HAP-1 (cell line): ENCODE data around the gene EPHA2.

Experiments used
- DNase-seq, 2 experiments: peaks; one replicate each; pipeline ENCODE4 v3.0.0-alpha.2; 2016 to 2020; ENCODE audit warnings: low spot score in 2 of 2
- H3K27me3 ChIP-seq: fragments of 250-450 bp; sonication (Bioruptor Pico); 2 replicates; pipeline ENCODE4 v1.5.1; 2020; ENCODE audit warnings: low read depth, mild to moderate bottlenecking, moderate library complexity
- H3K36me3 ChIP-seq: fragments of 250-450 bp; sonication (Bioruptor Pico); replicated peaks from 2 replicates; pipeline ENCODE4 v1.5.1; 2020; ENCODE audit warnings: mild to moderate bottlenecking
- H3K4me1 ChIP-seq: fragments of 250-450 bp; sonication (Bioruptor Pico); 2 replicates; pipeline ENCODE4 v1.5.1; 2020; ENCODE audit warnings: mild to moderate bottlenecking
- H3K4me3 ChIP-seq: fragments of 250-450 bp; sonication (Bioruptor Pico); 2 replicates; pipeline ENCODE4 v1.5.1; 2020; ENCODE audit warnings: mild to moderate bottlenecking, moderate library complexity
- H3K9me3 ChIP-seq: fragments of 250-450 bp; sonication (Bioruptor Pico); 2 replicates; pipeline ENCODE4 v1.5.1; 2020; ENCODE audit warnings: mild to moderate bottlenecking, moderate library complexity
- in situ Hi-C: fragments of 300-500 bp; cut with MboI; formaldehyde crosslinking; loops from 3 replicates; pipeline ENCODE4 v1.14.3; 2020; ENCODE audit warnings: low sequenced_read_pairs, inconsistent platforms, mixed read lengths

EPHA2 gene

DNA sequence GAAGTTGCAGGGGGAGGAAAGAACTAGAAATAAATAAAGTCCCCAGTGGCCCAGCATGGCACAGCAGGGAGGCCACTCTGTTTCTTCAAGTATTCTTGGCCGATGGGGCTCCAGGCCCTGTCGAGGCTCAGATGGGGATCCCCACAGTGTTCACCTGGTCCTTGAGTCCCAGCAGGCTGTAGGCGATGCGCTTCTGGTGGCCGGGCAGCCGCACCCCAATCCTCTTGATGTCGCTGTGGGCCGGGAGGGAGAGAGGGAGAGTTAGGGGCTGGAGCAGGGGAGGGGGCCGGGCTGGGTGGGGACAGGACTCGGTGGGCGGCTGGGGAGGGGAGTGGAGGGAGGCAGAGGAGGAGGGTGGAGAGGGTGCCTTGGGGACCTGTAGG is 30.8 kb downstream of the EPHA2 start:
- in situ Hi-C loops: no loop called here
- Histone ChIP-seq H3K4me1 (no peaks in the 10 kb centered on the region), H3K9me3 (no peaks in the 10 kb centered on the region), H3K27me3 (no peaks in the 10 kb centered on the region), H3K36me3 (peaks cover 42% of the 10 kb centered on the region), H3K4me3 (no peak overlapping the region)
- DNase-seq: no peak

DNA sequence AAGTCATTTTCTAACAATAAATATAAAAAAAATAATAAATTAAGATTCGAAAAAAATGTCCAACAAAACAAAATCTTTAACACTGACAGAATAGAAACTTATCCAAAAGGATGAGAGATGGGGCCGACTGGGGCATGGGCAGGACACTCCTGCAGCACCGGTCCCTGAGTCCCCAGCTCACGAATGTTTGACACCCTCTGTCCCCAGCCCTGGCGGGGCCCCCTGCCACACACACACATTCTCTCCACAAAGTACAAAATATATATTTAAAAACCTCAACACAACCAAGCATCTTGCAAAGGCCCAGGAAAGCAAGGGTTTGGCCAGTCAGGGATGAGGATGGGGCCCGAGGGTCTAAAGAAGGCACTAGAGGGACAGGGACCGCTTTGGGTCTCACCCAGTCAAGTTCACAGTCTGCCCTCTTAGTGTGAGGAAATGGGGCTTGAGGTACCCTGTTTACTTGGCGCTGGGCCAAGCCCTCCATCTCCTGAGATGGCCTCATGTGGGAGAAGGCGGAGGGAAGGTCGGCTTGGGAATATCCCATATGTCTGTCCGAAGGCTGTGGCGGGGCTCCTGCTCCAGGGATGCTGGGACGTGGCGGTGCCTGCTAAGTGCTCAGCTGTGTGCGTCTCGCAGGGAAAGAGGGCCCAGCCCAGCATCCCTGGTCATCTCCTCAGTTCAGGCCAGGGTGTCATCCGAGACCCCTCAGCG is 31.3 kb downstream of the EPHA2 start:
- peaks cover 36% of the 10 kb centered on the region for H3K36me3 ChIP-seq
- H3K9me3 ChIP-seq: no peaks in the 10 kb centered on the region

DNA sequence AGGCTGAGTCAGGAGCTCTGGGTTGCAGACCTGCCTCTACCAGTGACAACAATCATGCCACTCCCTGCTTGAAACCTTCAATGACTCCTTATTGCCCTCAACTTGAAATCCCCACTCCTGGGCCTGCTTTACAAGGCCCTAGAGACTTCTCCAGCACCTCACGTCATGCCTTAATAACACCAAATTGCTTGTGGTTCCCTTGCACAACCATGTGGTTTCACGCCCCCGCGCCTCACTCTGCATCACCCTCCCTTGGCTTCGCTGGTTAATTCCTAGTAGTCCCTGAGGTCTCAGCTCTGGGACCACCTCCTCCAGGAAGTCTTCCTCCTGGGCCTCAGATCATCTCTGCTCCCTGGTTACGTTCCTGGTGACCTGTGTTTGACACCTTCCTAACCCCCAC is 33.0 kb downstream of the EPHA2 start:
- Histone ChIP-seq H3K27me3 (no peaks in the 10 kb centered on the region), H3K9me3 (no peaks in the 10 kb centered on the region), H3K36me3 (peaks cover 27% of the 10 kb centered on the region), H3K4me1 (no peaks in the 10 kb centered on the region), H3K4me3 (no peak overlapping the region)
- DNase-seq: no peak
- in situ Hi-C loops: no loop called here

More for the DNA sequence above, 31.3 kb downstream of the EPHA2 start:
- Histone ChIP-seq H3K27me3 (no peaks in the 10 kb centered on the region), H3K4me1 (no peaks in the 10 kb centered on the region), H3K4me3 (no peak overlapping the region)
- in situ Hi-C loops: no loop called here
- DNase-seq: no peak

DNA sequence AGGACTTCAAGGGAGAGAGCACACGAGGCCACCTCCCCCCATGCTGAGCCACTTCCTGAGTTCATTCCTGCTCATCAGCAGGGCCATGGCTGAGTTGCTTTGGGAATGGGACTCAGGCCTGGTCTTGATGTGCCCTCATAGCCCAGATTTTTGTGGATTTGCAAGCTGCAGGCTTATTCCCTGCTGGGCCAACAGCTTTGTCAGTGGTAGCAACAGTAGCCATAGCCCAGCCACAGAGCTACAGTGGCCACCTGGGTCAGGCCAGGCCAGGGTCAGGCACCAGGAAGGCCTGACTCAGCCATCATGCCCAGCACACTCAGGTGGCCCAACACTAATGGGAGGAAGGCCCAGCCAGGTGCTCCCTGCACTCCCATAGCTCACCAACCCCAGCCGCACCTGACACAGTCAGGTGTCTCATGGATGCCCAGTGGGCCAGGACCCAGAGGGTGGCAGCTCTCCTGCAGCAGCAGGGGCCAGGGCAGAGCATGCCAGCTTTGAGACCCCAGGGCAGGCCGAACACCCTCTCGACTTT is 33.5 kb downstream of the EPHA2 start:
- in situ Hi-C loops: no loop called here
- H3K36me3 ChIP-seq: peaks cover 26% of the 10 kb centered on the region
- no peak for DNase-seq
- no peaks in the 10 kb centered on the region for H3K9me3 ChIP-seq
- no peak overlapping the region for H3K4me3 ChIP-seq
- H3K4me1 ChIP-seq: no peaks in the 10 kb centered on the region
- H3K27me3 ChIP-seq: no peaks in the 10 kb centered on the region

DNA sequence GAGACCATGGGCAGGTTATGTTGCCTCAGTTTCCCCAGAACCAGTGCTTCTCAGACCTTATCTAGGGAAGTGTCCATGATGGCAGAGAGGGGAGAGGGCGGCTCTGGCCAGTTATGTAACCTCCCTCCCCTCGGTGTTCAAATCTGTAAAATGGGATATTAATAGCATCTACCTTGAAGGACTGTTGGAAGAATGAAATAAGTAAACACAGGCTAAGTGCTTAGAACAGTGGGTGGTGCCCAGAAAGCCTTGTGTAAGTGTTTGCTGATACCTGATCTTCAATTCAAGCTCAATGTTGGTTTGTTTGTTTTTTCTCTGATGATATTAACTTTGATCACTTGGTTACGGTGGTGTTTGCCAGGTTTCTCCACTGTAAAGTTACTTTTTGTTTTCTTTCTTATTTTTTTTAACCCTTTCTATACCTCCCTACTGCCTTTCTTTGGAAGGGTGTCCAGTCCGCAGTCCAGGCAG is 34.9 kb downstream of the EPHA2 start:
- H3K4me1 ChIP-seq: no peaks in the 10 kb centered on the region
- in situ Hi-C loops: no loop called here
- no peak overlapping the region for H3K4me3 ChIP-seq
- H3K36me3 ChIP-seq: peaks cover 16% of the 10 kb centered on the region
- no peak for DNase-seq
- no peaks in the 10 kb centered on the region for H3K9me3 ChIP-seq
- no peaks in the 10 kb centered on the region for H3K27me3 ChIP-seq

DNA sequence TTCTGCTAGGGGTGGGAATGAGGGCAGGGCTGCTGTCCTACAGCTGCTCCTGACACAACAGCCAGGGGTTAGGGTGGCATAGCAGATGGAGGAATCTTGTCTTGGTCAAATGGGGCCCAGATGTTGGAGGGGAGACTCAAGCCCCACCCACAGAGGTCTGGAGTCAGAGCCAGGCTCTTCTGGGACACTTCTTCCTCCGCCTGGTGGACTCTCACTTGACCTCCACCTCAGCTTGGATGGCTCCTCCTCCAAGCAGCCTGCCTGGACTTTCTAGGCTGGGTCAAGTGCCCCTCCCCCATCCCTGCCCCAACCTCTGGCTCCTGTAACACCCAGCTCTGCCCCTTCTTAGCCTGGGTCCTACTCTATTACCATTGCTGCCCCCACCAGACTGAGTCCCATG is 35.5 kb downstream of the EPHA2 start:
- Histone ChIP-seq H3K9me3 (no peaks in the 10 kb centered on the region), H3K36me3 (peaks cover 16% of the 10 kb centered on the region), H3K4me3 (no peak overlapping the region), H3K27me3 (no peaks in the 10 kb centered on the region), H3K4me1 (no peaks in the 10 kb centered on the region)
- no peak for DNase-seq
- in situ Hi-C loops: no loop called here

DNA sequence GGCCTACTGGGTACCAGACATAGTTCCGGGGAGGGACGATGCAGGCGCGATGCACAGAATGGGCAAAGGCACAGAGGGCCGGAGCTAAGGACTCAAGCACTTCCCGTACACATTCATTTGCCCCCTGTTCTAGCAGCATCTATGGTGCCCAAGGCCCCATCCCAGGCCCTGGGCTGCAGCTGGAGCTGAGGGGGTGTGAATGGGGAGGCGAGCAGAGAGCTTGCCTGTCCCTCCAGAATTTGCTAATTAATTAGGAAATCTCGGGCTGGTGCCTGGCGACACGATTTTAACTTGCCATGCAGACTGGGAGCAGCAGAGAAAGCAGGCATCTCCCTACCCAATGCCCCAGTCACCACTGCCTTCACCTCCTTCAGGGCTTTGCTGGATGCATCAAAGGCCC is 35.9 kb downstream of the EPHA2 start:
- DNase-seq: no peak
- Histone ChIP-seq H3K4me1 (no peaks in the 10 kb centered on the region), H3K27me3 (no peaks in the 10 kb centered on the region), H3K9me3 (no peaks in the 10 kb centered on the region), H3K36me3 (peaks cover 15% of the 10 kb centered on the region), H3K4me3 (no peak overlapping the region)
- in situ Hi-C loops: no loop called here

DNA sequence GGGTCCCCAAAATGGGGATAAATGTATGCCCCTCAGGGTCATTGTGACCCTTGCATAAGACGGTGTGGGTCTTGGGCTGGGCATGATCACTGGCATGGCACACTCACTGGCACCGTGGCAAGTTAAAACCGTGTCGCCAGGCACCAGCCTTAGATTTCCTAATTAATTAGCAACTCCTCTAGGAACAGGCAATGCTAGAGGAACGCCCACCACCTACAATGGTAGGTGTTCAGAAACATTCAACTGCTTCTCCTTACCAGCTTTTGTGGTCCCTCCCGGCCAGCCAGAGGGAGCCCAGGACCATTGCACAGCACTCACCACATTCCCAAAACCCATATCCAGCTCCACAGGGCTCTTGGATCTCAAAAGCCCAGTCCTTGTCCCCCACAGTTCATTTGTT is 36.4 kb downstream of the EPHA2 start:
- Histone ChIP-seq H3K27me3 (no peaks in the 10 kb centered on the region), H3K4me3 (no peak overlapping the region), H3K36me3 (peaks cover 11% of the 10 kb centered on the region), H3K4me1 (no peaks in the 10 kb centered on the region), H3K9me3 (no peaks in the 10 kb centered on the region)
- DNase-seq: no peak
- in situ Hi-C loops: no loop called here

DNA sequence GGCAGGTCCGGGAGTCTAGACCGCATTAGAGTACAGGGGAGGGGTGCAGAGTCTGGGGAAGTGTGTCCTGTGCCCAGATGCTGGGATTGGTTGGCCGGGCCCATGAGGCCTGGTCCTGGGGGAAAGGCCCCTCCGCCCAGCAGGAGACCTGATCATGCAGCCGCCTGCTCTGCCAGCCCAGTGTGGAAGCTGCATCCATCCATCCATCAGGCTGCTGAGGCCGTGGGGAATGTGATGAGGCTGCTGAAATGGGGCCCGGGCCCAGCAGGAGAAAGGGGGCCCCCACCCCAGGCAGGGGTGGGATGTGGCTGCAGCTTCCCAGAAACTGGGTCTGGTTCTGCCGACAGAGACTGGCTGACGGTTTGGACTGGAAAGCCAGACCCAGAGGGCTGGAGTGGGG is 37.2 kb downstream of the EPHA2 start:
- in situ Hi-C loops: no loop called here
- DNase-seq: no peak

DNA sequence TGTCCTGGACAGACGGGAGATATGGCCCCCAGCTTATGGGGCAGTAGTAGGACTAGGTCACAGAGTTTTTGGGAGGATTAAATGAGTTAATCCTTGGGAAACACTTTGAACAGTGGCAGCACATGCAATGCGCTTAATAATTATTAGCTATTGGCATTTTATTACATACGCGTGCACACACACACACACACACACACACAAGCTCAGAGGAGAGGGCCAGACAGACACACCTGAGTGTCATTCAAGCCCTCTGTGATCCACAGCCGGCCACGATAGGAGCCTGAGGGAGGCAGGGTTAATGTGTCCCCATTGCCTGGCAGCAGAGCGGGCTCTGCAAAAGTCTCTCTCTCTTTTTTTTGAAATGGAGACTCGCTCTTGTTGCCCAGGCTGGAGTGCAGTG is 37.9 kb downstream of the EPHA2 start:
- in situ Hi-C loops: no loop called here
- no peak for DNase-seq
- no peaks in the 10 kb centered on the region for H3K4me1 ChIP-seq

More for the DNA sequence above, 37.2 kb downstream of the EPHA2 start:
- Histone ChIP-seq H3K4me1 (no peaks in the 10 kb centered on the region), H3K9me3 (no peaks in the 10 kb centered on the region), H3K4me3 (no peak overlapping the region), H3K27me3 (no peaks in the 10 kb centered on the region), H3K36me3 (peaks cover 7% of the 10 kb centered on the region)

DNA sequence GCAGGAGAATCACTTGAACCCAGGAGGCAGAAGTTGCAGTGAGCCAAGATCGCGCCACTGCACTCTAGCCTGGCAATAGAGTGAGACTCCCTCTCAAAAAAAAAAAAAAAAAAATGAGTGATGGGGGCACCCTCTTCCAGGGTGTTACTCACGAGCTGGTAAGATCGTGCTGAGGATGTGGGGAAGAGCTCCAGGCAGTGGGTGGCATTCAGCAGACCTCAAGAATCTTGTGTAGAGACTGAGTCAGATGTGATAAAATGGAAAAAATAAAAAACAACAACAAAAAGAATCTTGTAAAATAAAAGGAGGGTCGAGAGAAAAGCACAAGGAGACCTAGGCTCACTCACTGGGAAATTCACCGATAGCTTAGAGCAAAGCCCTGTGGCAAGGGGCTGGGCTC is 38.5 kb downstream of the EPHA2 start:
- H3K36me3 ChIP-seq: no peaks in the 10 kb centered on the region
- H3K4me1 ChIP-seq: no peaks in the 10 kb centered on the region
- H3K27me3 ChIP-seq: no peaks in the 10 kb centered on the region
- no peak for DNase-seq
- no peak overlapping the region for H3K4me3 ChIP-seq
- no peaks in the 10 kb centered on the region for H3K9me3 ChIP-seq
- in situ Hi-C loops: no loop called here

More for the DNA sequence above, 37.9 kb downstream of the EPHA2 start:
- no peaks in the 10 kb centered on the region for H3K27me3 ChIP-seq
- no peaks in the 10 kb centered on the region for H3K9me3 ChIP-seq
- H3K36me3 ChIP-seq: no peaks in the 10 kb centered on the region
- H3K4me3 ChIP-seq: no peak overlapping the region

DNA sequence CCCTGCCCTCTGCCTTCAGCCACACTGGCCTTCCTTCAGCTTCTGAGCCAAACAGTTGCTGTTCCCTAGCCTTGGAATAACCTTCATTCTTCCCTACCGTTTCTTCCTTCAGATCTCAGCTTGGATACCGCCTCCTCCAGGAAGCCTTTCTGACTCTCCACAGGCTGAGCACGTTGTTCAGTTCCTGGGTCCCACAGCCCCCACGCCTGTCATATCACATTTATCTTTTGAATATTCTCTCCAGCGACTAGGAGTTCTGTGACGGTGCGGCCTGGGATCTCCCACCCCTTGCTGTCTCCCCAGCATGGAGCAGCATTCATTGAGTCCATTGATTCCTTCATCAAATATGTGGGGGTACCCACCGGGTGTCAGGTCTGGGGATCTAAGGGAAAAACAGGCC is 39.2 kb downstream of the EPHA2 start:
- Histone ChIP-seq H3K36me3 (no peaks in the 10 kb centered on the region), H3K9me3 (no peaks in the 10 kb centered on the region), H3K4me1 (no peaks in the 10 kb centered on the region), H3K4me3 (no peak overlapping the region), H3K27me3 (no peaks in the 10 kb centered on the region)
- DNase-seq: no peak
- in situ Hi-C loops: no loop called here

DNA sequence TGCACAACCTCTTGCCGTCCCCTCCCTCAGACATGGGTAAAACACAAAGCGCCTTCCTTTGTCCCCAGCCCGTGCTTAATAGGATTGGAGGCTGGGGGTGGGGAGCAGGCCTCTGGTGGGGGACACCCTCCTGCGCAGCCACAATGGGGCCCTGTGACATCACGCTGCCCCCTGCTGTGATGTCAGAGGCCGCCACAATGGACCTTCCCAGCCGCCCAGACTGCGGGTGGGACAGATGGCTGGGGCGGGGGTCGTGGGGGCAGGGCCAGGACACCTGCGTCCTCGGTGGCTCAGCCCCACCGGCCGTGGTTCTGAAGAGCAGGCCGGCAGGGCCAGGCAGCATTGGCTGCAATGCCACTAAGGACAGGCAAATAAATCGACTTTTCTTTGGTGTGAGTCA is 39.9 kb downstream of the EPHA2 start:
- in situ Hi-C loops: no loop called here
- Histone ChIP-seq H3K4me1 (no peaks in the 10 kb centered on the region), H3K36me3 (no peaks in the 10 kb centered on the region), H3K9me3 (no peaks in the 10 kb centered on the region), H3K27me3 (no peaks in the 10 kb centered on the region), H3K4me3 (no peak overlapping the region)
- DNase-seq: peak in 1 of 2 experiments; percentile 38

DNA sequence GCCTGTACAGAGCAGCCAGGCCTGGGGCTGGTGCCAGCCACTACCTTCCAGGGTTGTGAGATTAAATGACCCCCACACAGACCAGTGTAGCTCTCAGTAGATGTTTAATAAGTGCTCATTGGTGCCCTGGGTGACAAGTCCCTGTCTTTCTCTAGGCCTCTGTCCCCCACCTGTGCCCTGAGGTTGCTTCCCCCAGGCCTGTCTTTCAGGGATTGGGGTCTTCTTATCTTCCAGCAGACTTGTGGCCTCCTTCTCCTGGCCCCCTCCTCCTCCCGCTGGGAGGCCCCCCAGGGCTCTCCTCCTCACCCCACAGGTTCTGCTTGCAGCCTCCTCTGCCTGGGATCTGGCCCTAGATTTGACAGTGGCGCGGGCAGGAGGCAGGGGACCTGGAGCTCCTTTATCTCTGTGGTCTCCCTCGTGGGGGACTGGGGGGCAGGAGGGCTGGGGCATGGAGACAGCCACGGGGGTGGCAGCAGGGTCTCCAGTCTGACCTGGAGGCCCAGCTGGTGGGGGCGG is 40.3 kb downstream of the EPHA2 start:
- no peaks in the 10 kb centered on the region for H3K36me3 ChIP-seq
- H3K27me3 ChIP-seq: peaks cover 2% of the 10 kb centered on the region; the same call in 1 of the 2 replicates
- in situ Hi-C loops: no loop called here
- H3K4me3 ChIP-seq: no peak overlapping the region
- no peaks in the 10 kb centered on the region for H3K9me3 ChIP-seq
- no peaks in the 10 kb centered on the region for H3K4me1 ChIP-seq
- no peak for DNase-seq
